Uterus (tissue), 2 donors: ENCODE results near the gene MSX1.

Experiments used
- CTCF ChIP-seq, 4 experiments: fragments of 200-600 bp in 2 of 4; fragments of 450-650 bp in 2 of 4; sonication (generic) in 2 of 4; IDR thresholded peaks; one replicate each; pipeline ENCODE4 v1.5.1; 2016 to 2019; ENCODE audit warnings: antibody characterized with exemption in 4 of 4, mild to moderate bottlenecking in 2 of 4, moderate library complexity in 1 of 4
- POLR2A ChIP-seq, 2 donors: fragments of 450-650 bp; IDR thresholded peaks; one replicate each; pipeline ENCODE4 v1.6.1; 2016; ENCODE audit warnings: antibody characterized with exemption in 2 of 2, mild to moderate bottlenecking in 1 of 2, moderate library complexity in 1 of 2

- TF ChIP-seq CTCF (IDR thresholded peaks at IDR 0.05) (no peak), POLR2A (IDR thresholded peaks at IDR 0.05) (no peak)
Measured at GRCh38 chr4:4819213-4819606, 40.3 kb upstream of the MSX1 start.
